HepG2 (cell line): ENCODE measurements around the gene STOM. TPM values are rescaled to one million over a fixed set of nuclear protein-coding genes. Genes with fewer than 3 reads are reported as not detected.

Experiments
- CEBPG ChIP-seq: IDR thresholded peaks from 2 replicates; pipeline ENCODE4 v1.6.1; 2016
- ESRRA ChIP-seq: sonication (generic); formaldehyde crosslinking; IDR thresholded peaks from 2 replicates; pipeline ENCODE4 v1.5.1; 2020; ENCODE audit warnings: mild to moderate bottlenecking, low read depth, missing genetic modification reagents
- HHEX ChIP-seq: IDR thresholded peaks from 2 replicates; pipeline ENCODE4 v1.6.1; 2016; ENCODE audit warnings: control low read depth
- RELA ChIP-seq: sonication (generic); formaldehyde crosslinking; IDR thresholded peaks from 2 replicates; pipeline ENCODE4 v1.4.0; 2020; ENCODE audit warnings: missing genetic modification reagents
- SMAD1 ChIP-seq: sonication (generic); formaldehyde crosslinking; IDR thresholded peaks from 2 replicates; pipeline ENCODE4 v1.4.0; 2020; ENCODE audit warnings: missing genetic modification reagents, low read depth, mild to moderate bottlenecking, borderline replicate concordance
- SNAI1 ChIP-seq: sonication (generic); formaldehyde crosslinking; IDR thresholded peaks from 2 replicates; pipeline ENCODE4 v1.5.0; 2020; ENCODE audit warnings: mild to moderate bottlenecking, missing genetic modification reagents, borderline replicate concordance
- SPEN ChIP-seq: sonication (generic); formaldehyde crosslinking; IDR thresholded peaks from 2 replicates; pipeline ENCODE4 v1.5.1; 2020; ENCODE audit warnings: low read depth, mild to moderate bottlenecking, missing genetic modification reagents
- TGIF2 ChIP-seq: IDR thresholded peaks from 2 replicates; pipeline ENCODE4 v1.6.1; 2016; ENCODE audit warnings: control low read depth, missing compliant biosample characterization
- WIZ ChIP-seq: sonication (generic); formaldehyde crosslinking; IDR thresholded peaks from 2 replicates; pipeline ENCODE4 v1.5.1; 2020; ENCODE audit warnings: mild to moderate bottlenecking, missing genetic modification reagents
- ZFX ChIP-seq: sonication (generic); formaldehyde crosslinking; IDR thresholded peaks from 2 replicates; pipeline ENCODE4 v1.4.0; 2020; ENCODE audit warnings: mild to moderate bottlenecking, low read depth, missing genetic modification reagents, moderate library complexity
- ZNF224 ChIP-seq: sonication (generic); formaldehyde crosslinking; IDR thresholded peaks from 2 replicates; pipeline ENCODE4 v1.5.0; 2020; ENCODE audit warnings: mild to moderate bottlenecking, missing genetic modification reagents
- ZNF460 ChIP-seq: sonication (generic); formaldehyde crosslinking; IDR thresholded peaks from 2 replicates; pipeline ENCODE4 v1.5.1; 2020; ENCODE audit warnings: missing genetic modification reagents, mild to moderate bottlenecking, borderline replicate concordance
- ZNF558 ChIP-seq: sonication (generic); formaldehyde crosslinking; IDR thresholded peaks from 2 replicates; pipeline ENCODE4 v1.9.0; 2022; ENCODE audit warnings: mild to moderate bottlenecking, missing genetic modification reagents, borderline replicate concordance
- ZSCAN25 ChIP-seq: sonication (generic); formaldehyde crosslinking; IDR thresholded peaks from 2 replicates; pipeline ENCODE4 v1.8.0; 2022; ENCODE audit warnings: mild to moderate bottlenecking, missing genetic modification reagents
- ZZZ3 ChIP-seq: sonication (generic); formaldehyde crosslinking; IDR thresholded peaks from 2 replicates; pipeline ENCODE4 v1.4.0; 2020; ENCODE audit warnings: missing genetic modification reagents, mild to moderate bottlenecking, borderline replicate concordance
- polyA plus RNA-seq, 8 experiments: library from polyadenylated mRNA; depleted of rRNA in 3 of 8; stranded (reverse) in 7 of 8; unstranded in 1 of 8; fragments of >200 nt; fragmentation: Illumina TruSeq in 4 of 8; extraction: Trizol in 4 of 8; gene quantifications; 2 replicates each; pipeline versions ENCODE4 v1.2.1 to v1.2.3, GENCODE V29; 2011 to 2016; ENCODE audit warnings: low read depth in 4 of 8, missing spikeins in 1 of 8, mixed read lengths in 1 of 8; ENCODE audit not compliant: insufficient read depth in 1 of 8
- total RNA-seq, 5 experiments: library from RNA; depleted of rRNA; stranded (reverse); fragments of >200 nt; fragmentation: Illumina TruSeq; extraction: Trizol; gene quantifications; 2 replicates each; pipeline ENCODE4 v1.2.3, GENCODE V29; 2016; ENCODE audit warnings: low read depth in 1 of 5
- TF ChIP-seq, protein P1 (sequence below): sonication (generic); formaldehyde crosslinking; IDR thresholded peaks from 2 replicates; pipeline ENCODE4 v1.4.0; 2020; ENCODE audit warnings: missing genetic modification reagents
- TF ChIP-seq, protein P2 (sequence below), 2 experiments: fragments of 450-650 bp in 1 of 2; sonication (generic) in 1 of 2; formaldehyde crosslinking in 1 of 2; IDR thresholded peaks; 2 replicates each; pipeline versions ENCODE4 v1.6.1 to v1.8.0; 2016 to 2022; ENCODE audit warnings: antibody characterized with exemption in 1 of 2, mild to moderate bottlenecking in 1 of 2, missing genetic modification reagents in 1 of 2
- TF ChIP-seq, protein P3 (sequence below): sonication (generic); formaldehyde crosslinking; IDR thresholded peaks from 2 replicates; pipeline ENCODE4 v1.8.1; 2023; ENCODE audit warnings: mild to moderate bottlenecking, inconsistent platforms, moderate library complexity, missing genetic modification reagents, borderline replicate concordance

The STOM gene
- total and polyA plus RNA-seq, 2 of the 13 experiments (the other 11 are each of a cell fraction or from before 2014, with no cell fraction given) = 43.6 to 165 TPM

DNA sequence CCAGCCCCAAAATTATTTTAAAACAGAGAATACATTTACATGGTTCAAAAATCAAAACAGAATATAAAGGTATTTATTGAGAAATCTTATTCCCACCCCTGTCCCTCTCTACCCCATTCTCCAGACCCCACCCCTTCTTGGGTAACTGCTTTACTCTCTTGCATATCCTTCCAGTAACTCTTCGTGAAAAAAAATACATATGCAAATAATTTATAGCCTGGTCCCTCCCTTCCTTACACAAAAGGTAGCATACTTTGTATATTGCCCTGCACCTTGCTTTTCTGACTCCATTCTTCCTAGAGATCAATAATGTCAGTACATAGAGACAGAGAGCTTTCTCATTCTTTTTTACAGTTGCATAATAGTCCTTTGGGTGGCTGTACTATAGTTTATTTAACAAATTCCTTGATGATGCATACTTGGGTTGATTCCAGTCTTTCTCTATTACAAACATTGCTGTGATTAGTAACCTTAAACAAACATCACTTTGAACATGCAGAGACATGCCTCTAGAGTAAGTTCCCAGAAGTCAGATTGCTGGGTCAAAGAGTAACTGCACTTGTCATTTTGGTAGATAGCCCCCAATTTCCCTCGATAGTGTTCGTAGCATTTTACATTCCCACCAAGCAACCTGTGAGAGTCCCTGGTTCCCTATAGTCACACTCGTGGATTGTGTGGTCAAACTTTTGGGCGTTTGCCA is 47.9 kb downstream of the STOM start (continued):
- TF ChIP-seq, protein P1, sequence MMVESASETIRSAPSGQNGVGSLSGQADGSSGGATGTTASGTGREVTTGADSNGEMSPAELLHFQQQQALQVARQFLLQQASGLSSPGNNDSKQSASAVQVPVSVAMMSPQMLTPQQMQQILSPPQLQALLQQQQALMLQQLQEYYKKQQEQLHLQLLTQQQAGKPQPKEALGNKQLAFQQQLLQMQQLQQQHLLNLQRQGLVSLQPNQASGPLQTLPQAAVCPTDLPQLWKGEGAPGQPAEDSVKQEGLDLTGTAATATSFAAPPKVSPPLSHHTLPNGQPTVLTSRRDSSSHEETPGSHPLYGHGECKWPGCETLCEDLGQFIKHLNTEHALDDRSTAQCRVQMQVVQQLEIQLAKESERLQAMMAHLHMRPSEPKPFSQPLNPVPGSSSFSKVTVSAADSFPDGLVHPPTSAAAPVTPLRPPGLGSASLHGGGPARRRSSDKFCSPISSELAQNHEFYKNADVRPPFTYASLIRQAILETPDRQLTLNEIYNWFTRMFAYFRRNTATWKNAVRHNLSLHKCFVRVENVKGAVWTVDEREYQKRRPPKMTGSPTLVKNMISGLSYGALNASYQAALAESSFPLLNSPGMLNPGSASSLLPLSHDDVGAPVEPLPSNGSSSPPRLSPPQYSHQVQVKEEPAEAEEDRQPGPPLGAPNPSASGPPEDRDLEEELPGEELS (CRISPR knock-in tag) = peak; percentile 87
- peak; percentile 87 for TF ChIP-seq TGIF2 (CRISPR knock-in tag)
- TF ChIP-seq, protein P2, sequence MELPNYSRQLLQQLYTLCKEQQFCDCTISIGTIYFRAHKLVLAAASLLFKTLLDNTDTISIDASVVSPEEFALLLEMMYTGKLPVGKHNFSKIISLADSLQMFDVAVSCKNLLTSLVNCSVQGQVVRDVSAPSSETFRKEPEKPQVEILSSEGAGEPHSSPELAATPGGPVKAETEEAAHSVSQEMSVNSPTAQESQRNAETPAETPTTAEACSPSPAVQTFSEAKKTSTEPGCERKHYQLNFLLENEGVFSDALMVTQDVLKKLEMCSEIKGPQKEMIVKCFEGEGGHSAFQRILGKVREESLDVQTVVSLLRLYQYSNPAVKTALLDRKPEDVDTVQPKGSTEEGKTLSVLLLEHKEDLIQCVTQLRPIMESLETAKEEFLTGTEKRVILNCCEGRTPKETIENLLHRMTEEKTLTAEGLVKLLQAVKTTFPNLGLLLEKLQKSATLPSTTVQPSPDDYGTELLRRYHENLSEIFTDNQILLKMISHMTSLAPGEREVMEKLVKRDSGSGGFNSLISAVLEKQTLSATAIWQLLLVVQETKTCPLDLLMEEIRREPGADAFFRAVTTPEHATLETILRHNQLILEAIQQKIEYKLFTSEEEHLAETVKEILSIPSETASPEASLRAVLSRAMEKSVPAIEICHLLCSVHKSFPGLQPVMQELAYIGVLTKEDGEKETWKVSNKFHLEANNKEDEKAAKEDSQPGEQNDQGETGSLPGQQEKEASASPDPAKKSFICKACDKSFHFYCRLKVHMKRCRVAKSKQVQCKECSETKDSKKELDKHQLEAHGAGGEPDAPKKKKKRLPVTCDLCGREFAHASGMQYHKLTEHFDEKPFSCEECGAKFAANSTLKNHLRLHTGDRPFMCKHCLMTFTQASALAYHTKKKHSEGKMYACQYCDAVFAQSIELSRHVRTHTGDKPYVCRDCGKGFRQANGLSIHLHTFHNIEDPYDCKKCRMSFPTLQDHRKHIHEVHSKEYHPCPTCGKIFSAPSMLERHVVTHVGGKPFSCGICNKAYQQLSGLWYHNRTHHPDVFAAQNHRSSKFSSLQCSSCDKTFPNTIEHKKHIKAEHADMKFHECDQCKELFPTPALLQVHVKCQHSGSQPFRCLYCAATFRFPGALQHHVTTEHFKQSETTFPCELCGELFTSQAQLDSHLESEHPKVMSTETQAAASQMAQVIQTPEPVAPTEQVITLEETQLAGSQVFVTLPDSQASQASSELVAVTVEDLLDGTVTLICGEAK (IDR thresholded peaks at IDR 0.05) = no peak
- TF ChIP-seq, protein P2 (CRISPR knock-in tag; IDR thresholded peaks at IDR 0.05) = no peak
- no peak for TF ChIP-seq WIZ (CRISPR knock-in tag)
- TF ChIP-seq, protein P3, sequence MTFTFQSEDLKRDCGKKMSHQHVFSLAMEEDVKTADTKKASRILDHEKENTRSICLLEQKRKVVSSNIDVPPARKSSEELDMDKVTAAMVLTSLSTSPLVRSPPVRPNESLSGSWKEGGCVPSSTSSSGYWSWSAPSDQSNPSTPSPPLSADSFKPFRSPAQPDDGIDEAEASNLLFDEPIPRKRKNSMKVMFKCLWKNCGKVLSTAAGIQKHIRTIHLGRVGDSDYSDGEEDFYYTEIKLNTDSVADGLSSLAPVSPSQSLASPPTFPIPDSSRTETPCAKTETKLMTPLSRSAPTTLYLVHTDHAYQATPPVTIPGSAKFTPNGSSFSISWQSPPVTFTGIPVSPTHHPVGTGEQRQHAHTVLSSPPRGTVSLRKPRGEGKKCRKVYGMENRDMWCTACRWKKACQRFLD (CRISPR knock-in tag) = no peak
- no peak for TF ChIP-seq ZZZ3 (CRISPR knock-in tag)
- no peak for TF ChIP-seq SPEN
- TF ChIP-seq ESRRA (CRISPR knock-in tag) = no peak; the same call in 1 of the 2 replicates
- TF ChIP-seq SNAI1 (CRISPR knock-in tag) = no peak
- no peak for TF ChIP-seq SMAD1
- no peak for TF ChIP-seq ZFX
- TF ChIP-seq ZNF224 = no peak
- peak; percentile 73; the same call in 1 of the 2 replicates for TF ChIP-seq HHEX (CRISPR knock-in tag)
- TF ChIP-seq RELA (CRISPR knock-in tag) = 0 out of 2 replicates have a peak, but pooled peaks have one; percentile 34
- TF ChIP-seq ZNF460 = no peak
- TF ChIP-seq ZNF558 (CRISPR knock-in tag) = no peak
- no peak for TF ChIP-seq ZSCAN25 (CRISPR knock-in tag)
- TF ChIP-seq CEBPG (CRISPR knock-in tag) = peak; percentile 91
